Suprapubic skin (tissue), 4 donors: ENCODE results near the gene NUDT3. TPM values are rescaled to one million over a fixed set of nuclear protein-coding genes. Genes with fewer than 3 reads are reported as not detected.
"Not testable (repeated sequence)": the region's sequence is repeated elsewhere in the genome, so short reads cannot be mapped to it uniquely, and the experiment has no call there.

ENCODE experiments used
- DNase-seq, 2 donors: peaks; one replicate each; pipeline ENCODE4 v3.0.0-alpha.2; 2019; ENCODE audit warnings: low spot score in 2 of 2
- H3K27ac ChIP-seq: fragments of 200-600 bp; sonication (generic); one replicate; pipeline ENCODE4 v1.5.1; 2019
- H3K27me3 ChIP-seq: fragments of 200-600 bp; sonication (generic); one replicate; pipeline ENCODE4 v1.5.1; 2019
- H3K36me3 ChIP-seq: fragments of 200-600 bp; sonication (generic); one replicate; pipeline ENCODE4 v1.5.1; 2019
- H3K4me1 ChIP-seq: fragments of 200-600 bp; sonication (generic); one replicate; pipeline ENCODE4 v1.5.1; 2019
- H3K4me3 ChIP-seq: fragments of 200-600 bp; sonication (generic); one replicate; pipeline ENCODE4 v1.5.1; 2019; ENCODE audit warnings: mild to moderate bottlenecking
- H3K9me3 ChIP-seq: fragments of 200-600 bp; sonication (generic); one replicate; pipeline ENCODE4 v1.5.1; 2019
- CTCF ChIP-seq, 2 donors: fragments of 200-600 bp in 1 of 2; fragments of 450-650 bp in 1 of 2; sonication (generic) in 1 of 2; IDR thresholded peaks; one replicate each; pipeline ENCODE4 v1.5.1; 2016 to 2019; ENCODE audit warnings: antibody characterized with exemption in 2 of 2, mild to moderate bottlenecking in 1 of 2, moderate library complexity in 1 of 2
- EP300 ChIP-seq: sonication (generic); formaldehyde crosslinking; IDR thresholded peaks from one replicate; pipeline ENCODE4 v1.6.1; 2017; ENCODE audit warnings: antibody characterized with exemption
- POLR2A ChIP-seq, 2 donors: fragments of 450-650 bp; IDR thresholded peaks; one replicate each; pipeline ENCODE4 v1.6.1; 2017; ENCODE audit warnings: antibody characterized with exemption in 2 of 2, mild to moderate bottlenecking in 2 of 2, moderate library complexity in 2 of 2
- POLR2AphosphoS5 ChIP-seq, 3 donors: sonication (generic); formaldehyde crosslinking; IDR thresholded peaks; one replicate each; pipeline ENCODE4 v1.6.1; 2017; ENCODE audit warnings: antibody characterized with exemption in 3 of 3
- WGBS: methylation state at CpG from one replicate; pipeline ENCODE4 v1.1.5; 2018; 5-methylcytosine and 5-hydroxymethylcytosine counted together
- total RNA-seq, 4 donors: library from RNA; depleted of rRNA; stranded (reverse); fragments of >200 nt; gene quantifications; one replicate each; pipeline ENCODE4 v1.1.0, GENCODE V29; 2016

Gene NUDT3
- total RNA-seq, 4 donors from 2014 or later: 23.2 to 34.6 (median 28.0) TPM

DNA sequence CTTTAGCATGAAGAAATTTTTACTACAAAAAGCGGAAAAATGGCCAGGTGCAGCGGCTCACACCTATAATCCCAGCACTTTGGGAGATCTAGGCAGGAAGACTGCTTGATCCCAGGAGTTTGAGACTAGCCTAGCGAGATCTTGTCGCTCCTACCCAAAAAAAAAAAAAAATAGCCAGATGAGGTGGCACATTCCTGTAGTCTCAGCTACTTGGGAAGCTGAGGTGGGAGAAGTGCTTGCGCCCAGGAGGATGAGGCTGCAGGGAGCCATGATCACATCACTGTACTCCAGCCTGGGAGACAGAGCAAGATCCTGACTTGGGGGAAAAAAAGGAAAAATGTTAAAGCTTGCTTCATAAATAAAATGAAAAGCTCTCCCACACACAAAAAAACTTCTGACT lies 14.5 kb downstream of the NUDT3 start:
- WGBS: 97% methylated on average over 5 of the region's 5 CpGs
- no peaks in the 10 kb centered on the region for H3K36me3 ChIP-seq
- H3K4me1 ChIP-seq: peaks cover 5% of the 10 kb centered on the region

DNA sequence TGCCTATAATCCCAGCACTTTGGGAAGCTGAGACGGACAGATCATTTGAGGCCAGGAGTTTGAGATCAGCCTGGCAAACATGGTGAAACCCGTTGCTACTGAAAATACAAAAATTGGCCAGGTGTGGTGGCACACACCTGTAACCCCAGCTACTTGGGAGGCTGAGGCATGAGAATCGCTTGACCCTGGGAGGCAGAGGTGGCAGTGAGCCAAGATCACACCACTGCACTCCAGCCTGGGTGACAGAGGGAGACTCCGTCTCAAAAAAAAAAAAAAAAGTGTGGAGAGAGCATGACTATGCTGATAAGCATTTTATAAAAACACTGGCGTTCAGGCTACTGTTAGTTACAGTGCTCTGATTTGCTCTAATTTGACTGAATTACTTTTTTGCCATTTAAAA lies 14.9 kb downstream of the NUDT3 start:
- WGBS: 95% methylated on average over 5 of the region's 5 CpGs
- not testable (repeated sequence) for DNase-seq, H3K4me3 ChIP-seq, H3K27ac ChIP-seq, H3K4me1 ChIP-seq, H3K9me3 ChIP-seq, H3K27me3 ChIP-seq, H3K36me3 ChIP-seq

More for the DNA sequence above, 14.5 kb downstream of the NUDT3 start:
- Histone ChIP-seq H3K27me3 (no peaks in the 10 kb centered on the region), H3K4me3 (no peak overlapping the region), H3K27ac (no peak overlapping the region), H3K9me3 (no peaks in the 10 kb centered on the region)
- no peak for DNase-seq
- TF ChIP-seq POLR2A (IDR thresholded peaks at IDR 0.05): no peak
- no peak for TF ChIP-seq POLR2AphosphoS5 (IDR thresholded peaks at IDR 0.05)
- no peak for TF ChIP-seq CTCF (IDR thresholded peaks at IDR 0.05)
- TF ChIP-seq EP300: no peak

- WGBS: 94% methylated on average over 5 of the region's 5 CpGs
- Histone ChIP-seq H3K4me1 (peaks cover 2% of the 10 kb centered on the region), H3K9me3 (no peaks in the 10 kb centered on the region), H3K36me3 (no peaks in the 10 kb centered on the region), H3K27me3 (no peaks in the 10 kb centered on the region), H3K27ac (no peak overlapping the region), H3K4me3 (no peak overlapping the region)
- no peak for TF ChIP-seq CTCF (IDR thresholded peaks at IDR 0.05)
- no peak for TF ChIP-seq POLR2A (IDR thresholded peaks at IDR 0.05)
- no peak for TF ChIP-seq POLR2AphosphoS5 (IDR thresholded peaks at IDR 0.05)
- no peak for TF ChIP-seq EP300
- DNase-seq: no peak
Observed at GRCh38 chr6:34375833-34376232, 16.6 kb downstream of the NUDT3 start.

GRCh38 chr6:34374508-34374907 lies 18.0 kb downstream of the NUDT3 start:
- Histone ChIP-seq H3K27me3 (no peaks in the 10 kb centered on the region), H3K9me3 (no peaks in the 10 kb centered on the region), H3K4me1 (no peaks in the 10 kb centered on the region), H3K27ac (no peak overlapping the region), H3K4me3 (no peak overlapping the region), H3K36me3 (no peaks in the 10 kb centered on the region)
- 68% methylated on average over 4 of the region's 4 CpGs for WGBS
- TF ChIP-seq POLR2A (IDR thresholded peaks at IDR 0.05) (no peak), EP300 (no peak), POLR2AphosphoS5 (IDR thresholded peaks at IDR 0.05) (no peak), CTCF (IDR thresholded peaks at IDR 0.05) (no peak)
- no peak for DNase-seq

DNA sequence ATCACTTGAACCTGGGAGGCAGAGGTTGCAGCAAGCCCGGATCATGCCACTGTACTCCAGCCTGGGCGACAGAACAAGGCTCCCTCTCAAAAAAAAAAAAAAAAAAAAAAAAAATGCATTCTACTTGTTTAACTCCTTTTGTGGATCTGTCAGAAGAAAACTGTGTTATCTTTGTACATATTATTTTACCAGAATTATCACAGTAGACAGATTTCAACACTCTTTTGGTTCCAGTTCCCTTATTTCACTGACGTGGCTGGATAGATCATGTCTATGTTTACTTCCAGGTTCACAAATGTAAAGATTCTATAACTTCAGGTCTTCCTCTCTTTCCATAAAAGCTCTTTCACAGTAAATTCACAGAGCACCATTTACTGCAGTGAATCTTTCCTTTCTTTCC lies 18.4 kb downstream of the NUDT3 start:
- H3K27ac ChIP-seq: no peak overlapping the region
- no peaks in the 10 kb centered on the region for H3K36me3 ChIP-seq
- 75% methylated on average over 3 of the region's 3 CpGs for WGBS
- no peaks in the 10 kb centered on the region for H3K9me3 ChIP-seq
- no peak for DNase-seq
- no peaks in the 10 kb centered on the region for H3K27me3 ChIP-seq
- H3K4me1 ChIP-seq: no peaks in the 10 kb centered on the region
- no peak for TF ChIP-seq CTCF (IDR thresholded peaks at IDR 0.05)
- no peak for TF ChIP-seq POLR2A (IDR thresholded peaks at IDR 0.05)
- no peak for TF ChIP-seq POLR2AphosphoS5 (IDR thresholded peaks at IDR 0.05)
- no peak for TF ChIP-seq EP300
- H3K4me3 ChIP-seq: no peak overlapping the region

- TF ChIP-seq POLR2AphosphoS5 (IDR thresholded peaks at IDR 0.05) (no peak), EP300 (no peak), POLR2A (IDR thresholded peaks at IDR 0.05) (no peak), CTCF (IDR thresholded peaks at IDR 0.05) (no peak)
- Histone ChIP-seq H3K36me3 (no peaks in the 10 kb centered on the region), H3K9me3 (no peaks in the 10 kb centered on the region), H3K4me1 (no peaks in the 10 kb centered on the region), H3K4me3 (no peak overlapping the region), H3K27ac (no peak overlapping the region), H3K27me3 (no peaks in the 10 kb centered on the region)
- no peak for DNase-seq
- 91% methylated on average over 5 of the region's 5 CpGs for WGBS
Observed at GRCh38 chr6:34373511-34373910, 19.0 kb downstream of the NUDT3 start.

GRCh38 chr6:34371865-34372264 lies 20.6 kb downstream of the NUDT3 start:
- not testable (repeated sequence) for DNase-seq, H3K9me3 ChIP-seq, H3K4me3 ChIP-seq, H3K27me3 ChIP-seq, H3K4me1 ChIP-seq, H3K27ac ChIP-seq, H3K36me3 ChIP-seq
- WGBS: 96% methylated on average over 5 of the region's 5 CpGs
